K562 (cell line): ENCODE data around the gene KLF18.

Experiments used
- SMAD1 ChIP-seq: fragments of 150-350 bp; IDR thresholded peaks from 2 replicates; pipeline ENCODE4 v1.6.1; 2014; ENCODE audit warnings: low read length, low read depth; ENCODE audit not compliant: partially characterized antibody
- ZSCAN29 ChIP-seq: fragments of 450-650 bp; IDR thresholded peaks from 2 replicates; pipeline ENCODE4 v1.6.1; 2017

DNA sequence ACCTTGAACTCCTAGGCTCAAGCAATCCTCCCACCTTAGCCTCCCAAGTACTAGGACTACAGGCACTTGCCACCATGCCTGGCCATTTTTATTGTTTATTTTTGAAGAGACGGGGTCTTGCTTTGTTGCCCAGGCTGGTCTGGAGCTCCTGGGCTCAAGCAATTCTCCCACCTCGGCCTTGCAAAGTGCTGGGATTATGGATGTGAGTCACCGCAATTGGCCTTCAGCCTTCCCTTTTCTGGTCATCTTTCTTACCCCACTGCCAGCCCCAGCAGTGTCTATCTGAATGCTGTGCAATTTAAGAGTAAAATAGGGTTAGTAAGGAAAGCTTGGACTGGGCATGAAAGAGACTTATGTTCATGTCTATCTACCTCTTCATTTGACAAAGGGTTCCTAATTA, 28.9 kb downstream of the KLF18 start:
- TF ChIP-seq SMAD1 (no peak), ZSCAN29 (no peak)
